H1 (cell line): Measurements from ENCODE around the gene TNFRSF11A. TPM values are rescaled to one million over a fixed set of nuclear protein-coding genes. Genes with fewer than 3 reads are reported as not detected.

Experiments
- CTCF ChIA-PET: fragments of 300-600 bp; sonication (Branson Sonifier 250); formaldehyde crosslinking; loops from one replicate; lab custom pipeline; 2021; ENCODE audit not compliant: partially characterized antibody; lab: Charles Lee
- POLR2A ChIA-PET: fragments of 300-600 bp; sonication (Branson Sonifier 250); formaldehyde crosslinking; loops from one replicate; lab custom pipeline; 2021; ENCODE audit warnings: inconsistent platforms; ENCODE audit not compliant: partially characterized antibody; lab: Charles Lee
- DNase-seq, 2 experiments: peaks; one replicate each; pipeline versions ENCODE4 v3.0.0 to v3.0.0-alpha.2; 2010 to 2022; ENCODE audit warnings: low spot score in 2 of 2, low read depth in 1 of 2, mixed read lengths in 1 of 2
- FAIRE-seq: peaks from 2 replicates; lab custom pipeline; 2011; peaks lifted over from hg19 to GRCh38; lab: Jason Lieb, UNC
- H2AFZ ChIP-seq: 2 replicates; pipeline ENCODE4 v1.8.1; 2012; ENCODE audit warnings: low read length, inconsistent platforms
- H2AK5ac ChIP-seq: 2 replicates; pipeline ENCODE4 v1.6.1; 2013; ENCODE audit warnings: low read depth, low read length
- H2BK120ac ChIP-seq: replicated peaks from 2 replicates; pipeline ENCODE3; 2013; ENCODE audit warnings: low read depth, low read length, inconsistent platforms
- H2BK12ac ChIP-seq: 2 replicates; pipeline ENCODE4 v1.6.1; 2013; ENCODE audit warnings: low read depth, low read length
- H2BK15ac ChIP-seq: 2 replicates; pipeline ENCODE4 v1.6.1; 2013; ENCODE audit warnings: low read length
- H2BK20ac ChIP-seq: 2 replicates; pipeline ENCODE4 v1.6.1; 2013; ENCODE audit warnings: low read length
- H2BK5ac ChIP-seq: 2 replicates; pipeline ENCODE4 v1.6.1; 2013; ENCODE audit warnings: low read depth, low read length
- H3K14ac ChIP-seq: 2 replicates; pipeline ENCODE4 v1.6.1; 2013; ENCODE audit warnings: inconsistent platforms; ENCODE audit not compliant: insufficient read length
- H3K18ac ChIP-seq: 2 replicates; pipeline ENCODE4 v1.6.1; 2013; ENCODE audit warnings: low read length; ENCODE audit errors: extremely low read depth
- H3K23ac ChIP-seq: 2 replicates; pipeline ENCODE4 v1.6.1; 2013; ENCODE audit warnings: inconsistent platforms; ENCODE audit not compliant: insufficient read length
- H3K23me2 ChIP-seq: 2 replicates; pipeline ENCODE4 v1.6.1; 2013; ENCODE audit warnings: low read depth, low read length
- H3K27ac ChIP-seq: 2 replicates; pipeline ENCODE4 v1.6.1; 2011; ENCODE audit warnings: low read depth, low read length, inconsistent platforms
- H3K27me3 ChIP-seq, 4 experiments: replicated peaks in 1 of 4; 1 replicate in 1 of 4; 2 replicates in 3 of 4; pipeline versions ENCODE4 v1.6.1 to v1.8.1; 2011 to 2013; ENCODE audit warnings: low read length in 3 of 4, mild to moderate bottlenecking in 3 of 4, inconsistent platforms in 2 of 4, mixed read lengths in 2 of 4, moderate library complexity in 1 of 4; ENCODE audit not compliant: control insufficient read depth in 3 of 4, insufficient read depth in 3 of 4; ENCODE audit errors: extremely low read depth in 1 of 4
- H3K36me3 ChIP-seq, 4 experiments: 2 replicates each; pipeline versions ENCODE4 v1.6.1 to v1.8.1; 2011 to 2013; ENCODE audit warnings: mild to moderate bottlenecking in 4 of 4, low read length in 3 of 4, moderate library complexity in 2 of 4, control low read depth in 1 of 4, inconsistent platforms in 1 of 4; ENCODE audit not compliant: insufficient read depth in 4 of 4, control insufficient read depth in 2 of 4
- H3K4ac ChIP-seq: replicated peaks from 2 replicates; pipeline ENCODE3; 2013; ENCODE audit warnings: low read length, low read depth, mixed read lengths, inconsistent platforms; ENCODE audit not compliant: insufficient read length
- H3K4me1 ChIP-seq, 4 experiments: replicated peaks in 1 of 4; 1 replicate in 1 of 4; 2 replicates in 3 of 4; pipeline versions ENCODE4 v1.6.1 to v1.8.1; 2011 to 2013; ENCODE audit warnings: low read length in 3 of 4, inconsistent platforms in 2 of 4, mixed read lengths in 1 of 4; ENCODE audit not compliant: insufficient read depth in 4 of 4, control insufficient read depth in 3 of 4
- H3K4me2 ChIP-seq, 2 experiments: 2 replicates each; pipeline versions ENCODE4 v1.6.1 to v1.8.1; 2011 to 2013; ENCODE audit warnings: low read depth in 2 of 2, low read length in 2 of 2, control low read depth in 1 of 2, inconsistent platforms in 1 of 2, mild to moderate bottlenecking in 1 of 2; ENCODE audit not compliant: insufficient read depth in 1 of 2
- H3K4me3 ChIP-seq, 4 experiments: fragments of 200-600, 300-600 bp in 1 of 4; sonication (generic), shearing (Covaris generic), sonication (Bioruptor Twin) in 1 of 4; 2 replicates each; pipeline versions ENCODE4 v1.5.1 to v1.8.1; 2011 to 2016; ENCODE audit warnings: low read length in 4 of 4, low read depth in 3 of 4, control low read depth in 2 of 4, inconsistent platforms in 2 of 4, mild to moderate bottlenecking in 2 of 4, mixed read lengths in 1 of 4, moderate library complexity in 1 of 4; ENCODE audit not compliant: insufficient read depth in 2 of 4; ENCODE audit errors: extremely low read depth in 1 of 4
- H3K56ac ChIP-seq: replicated peaks from 2 replicates; pipeline ENCODE3; 2013; ENCODE audit warnings: low read depth, mild to moderate bottlenecking, mixed read lengths, low read length, inconsistent platforms; ENCODE audit not compliant: insufficient read length
- H3K79me1 ChIP-seq: 2 replicates; pipeline ENCODE4 v1.6.1; 2013; ENCODE audit warnings: low read depth, low read length, control low read depth
- H3K79me2 ChIP-seq, 2 experiments: 2 replicates each; pipeline versions ENCODE4 v1.6.1 to v1.8.1; 2012 to 2013; ENCODE audit warnings: low read length in 2 of 2, mild to moderate bottlenecking in 2 of 2, inconsistent platforms in 1 of 2; ENCODE audit not compliant: insufficient read depth in 2 of 2, control insufficient read depth in 1 of 2
- H3K9ac ChIP-seq, 4 experiments: replicated peaks in 1 of 4; 1 replicate in 1 of 4; 2 replicates in 3 of 4; pipeline versions ENCODE4 v1.6.1 to v1.8.1; 2011 to 2013; ENCODE audit warnings: low read depth in 3 of 4, low read length in 3 of 4, control low read depth in 2 of 4, mild to moderate bottlenecking in 2 of 4, moderate library complexity in 2 of 4, inconsistent platforms in 1 of 4; ENCODE audit errors: extremely low read depth in 1 of 4
- H3K9me3 ChIP-seq, 2 experiments: 2 replicates each; pipeline versions ENCODE4 v1.6.1 to v1.8.1; 2012 to 2013; ENCODE audit warnings: mild to moderate bottlenecking in 2 of 2, moderate library complexity in 2 of 2, control low read depth in 1 of 2, inconsistent platforms in 1 of 2, low read depth in 1 of 2, low read length in 1 of 2, mixed read lengths in 1 of 2; ENCODE audit not compliant: insufficient read depth in 2 of 2
- H4K20me1 ChIP-seq, 2 experiments: replicated peaks in 1 of 2; 2 replicates each; pipeline versions ENCODE3 to v1.8.1; 2011 to 2013; ENCODE audit warnings: inconsistent platforms in 2 of 2, low read length in 2 of 2, mild to moderate bottlenecking in 1 of 2; ENCODE audit not compliant: insufficient read depth in 2 of 2, control insufficient read depth in 1 of 2
- H4K5ac ChIP-seq: 2 replicates; pipeline ENCODE4 v1.6.1; 2013; ENCODE audit warnings: low read length, low read depth, mixed read lengths, inconsistent platforms; ENCODE audit not compliant: insufficient read length
- H4K8ac ChIP-seq: 2 replicates; pipeline ENCODE4 v1.8.0; 2013; ENCODE audit warnings: mild to moderate bottlenecking, moderate library complexity, low read length, inconsistent platforms; ENCODE audit not compliant: insufficient read depth; ENCODE audit errors: extremely low read depth
- H4K91ac ChIP-seq: replicated peaks from 2 replicates; pipeline ENCODE3; 2013; ENCODE audit warnings: low read length, mixed read lengths, inconsistent platforms; ENCODE audit not compliant: insufficient read length
- CEBPB ChIP-seq: IDR thresholded peaks from 2 replicates; pipeline ENCODE4 v1.6.1; 2012; ENCODE audit warnings: low read depth, low read length
- EP300 ChIP-seq, 2 experiments: IDR thresholded peaks; 1 replicate in 1 of 2; 2 replicates in 1 of 2; pipeline ENCODE4 v1.6.1; 2011 to 2012; ENCODE audit warnings: low read depth in 2 of 2, low read length in 2 of 2, mild to moderate bottlenecking in 2 of 2, borderline replicate concordance in 1 of 2, inconsistent platforms in 1 of 2, moderate library complexity in 1 of 2
- FOSL1 ChIP-seq: IDR thresholded peaks from 2 replicates; pipeline ENCODE4 v1.6.1; 2011; ENCODE audit warnings: mild to moderate bottlenecking, low read depth, low read length, moderate library complexity; ENCODE audit not compliant: insufficient read depth
- POLR2A ChIP-seq, 2 experiments: IDR thresholded peaks; 1 replicate in 1 of 2; 2 replicates in 1 of 2; pipeline ENCODE4 v1.6.1; 2011; ENCODE audit warnings: low read depth in 2 of 2, low read length in 2 of 2, mild to moderate bottlenecking in 2 of 2; ENCODE audit errors: control extremely low read depth in 1 of 2
- SIX5 ChIP-seq: IDR thresholded peaks from 2 replicates; pipeline ENCODE4 v1.6.1; 2011; ENCODE audit warnings: mild to moderate bottlenecking, low read depth, low read length
- WGBS, 2 experiments: shearing (Covaris generic) in 1 of 2; methylation state at CpG; one replicate each; pipeline versions ENCODE4 v1.1.6 to v1.1.7; 2013 to 2015; ENCODE audit warnings: low lambda C conversion rate in 2 of 2, mixed read lengths in 2 of 2, inconsistent platforms in 1 of 2, low coverage in 1 of 2, missing lambda C conversion rate in 1 of 2; ENCODE audit not compliant: insufficient replicate concordance in 2 of 2, insufficient coverage in 1 of 2, insufficient read length in 1 of 2; ENCODE audit errors: extremely low coverage in 1 of 2, missing lambda C conversion rate in 1 of 2; 5-methylcytosine and 5-hydroxymethylcytosine counted together
- polyA plus RNA-seq, 7 experiments: library from polyadenylated mRNA; depleted of rRNA in 3 of 7; stranded (reverse) in 5 of 7; unstranded in 2 of 7; fragments of >200 nt in 5 of 7; fragments of 200-250 nt in 2 of 7; gene quantifications; 1 replicate in 5 of 7; 2 replicates in 1 of 7; 4 replicates in 1 of 7; pipeline versions ENCODE4 v1.2.1 to v1.2.3, GENCODE V29; 2011 to 2013; ENCODE audit warnings: missing spikeins in 2 of 7, mixed read lengths in 2 of 7
- total RNA-seq: library from RNA; stranded (reverse); fragmentation: NEBNext Ultra II Directional; extraction: Animal tissue kit (Norgen Biotek cat#: 25700); gene quantifications from 2 replicates; pipeline ENCODE4 v1.2.1, GENCODE V29; 2021

TNFRSF11A gene
- total and polyA plus RNA-seq, 2 of the 8 experiments (the other 6 are each of a cell fraction or from before 2014, with no cell fraction given) = 8.7 to 10.6 TPM

DNA sequence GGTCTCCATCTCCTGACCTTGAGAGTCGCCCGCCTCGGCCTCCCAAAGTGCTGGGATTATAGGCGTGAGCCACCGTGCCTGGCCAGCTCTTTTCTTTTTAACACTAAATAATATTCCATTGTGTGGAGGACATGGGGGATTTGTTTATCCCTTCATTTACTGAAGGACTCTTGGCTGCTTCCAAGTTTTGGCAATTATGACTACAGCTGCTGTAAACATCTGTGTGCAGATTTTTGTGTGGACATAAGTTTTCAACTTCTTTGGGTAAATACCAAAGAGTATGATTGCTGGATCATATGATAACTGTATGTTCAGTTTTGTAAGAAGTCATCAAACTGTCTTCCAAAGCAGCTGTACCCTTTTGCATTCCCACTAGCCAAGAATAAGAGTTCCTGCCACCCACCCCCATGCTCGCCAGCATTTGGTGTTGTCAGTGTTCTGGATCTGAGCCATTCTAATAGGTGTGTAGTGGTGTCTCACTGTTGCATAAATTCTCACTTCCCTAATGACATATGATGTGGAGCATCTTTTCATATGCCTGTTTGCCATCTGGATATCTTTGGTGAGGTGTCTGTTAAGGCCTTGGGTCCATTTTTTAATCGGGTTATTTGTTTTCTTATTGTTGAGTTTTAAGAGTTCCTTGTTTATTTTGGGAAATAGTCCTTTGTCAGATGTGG is 52.2 kb downstream of the TNFRSF11A start:
- TF ChIP-seq SIX5 (no peak), POLR2A (IDR thresholded peaks at IDR 0.05; ENCODE audit: control extremely low read depth in 1 of 2, low read depth in 2 of 2, low read length in 2 of 2) (no peak), FOSL1 (no peak), EP300 (IDR thresholded peaks at IDR 0.05; ENCODE audit: borderline replicate concordance in 1 of 2, low read depth in 2 of 2, low read length in 2 of 2) (no peak), CEBPB (no peak)
- Histone ChIP-seq H3K9ac (no peak overlapping the region), H3K23me2 (no peaks in the 10 kb centered on the region), H3K4ac (no peak overlapping the region), H4K8ac (no peak overlapping the region), H2BK12ac (no peak overlapping the region), H3K9me3 (no peaks in the 10 kb centered on the region), H3K79me1 (no peaks in the 10 kb centered on the region; the same call in 1 of the 2 replicates), H3K4me1 (peaks cover 0 to 14% (median 6%) of the 10 kb centered on the region in 4 experiments; a peak in 5 of 7 replicates), H2AFZ (no peak overlapping the region), H2AK5ac (no peak overlapping the region), H2BK20ac (no peak overlapping the region), H4K91ac (no peak overlapping the region), H3K14ac (no peak overlapping the region), H3K23ac (no peak overlapping the region), H2BK120ac (no peak overlapping the region), H3K56ac (no peak overlapping the region), H3K4me3 (no peak overlapping the region), H3K27me3 (no peaks in the 10 kb centered on the region), H4K5ac (no peak overlapping the region), H4K20me1 (no peaks in the 10 kb centered on the region), H2BK5ac (no peak overlapping the region), H2BK15ac (no peak overlapping the region), H3K36me3 (no peaks in the 10 kb centered on the region; a peak in 3 of 8 replicates), H3K79me2 (no peaks in the 10 kb centered on the region), H3K4me2 (no peak overlapping the region), H3K18ac (no peak overlapping the region), H3K27ac (no peak overlapping the region)
- FAIRE-seq (no peak), DNase-seq (no peak)
- 94% methylated on average over 7 of the region's 7 CpGs; no CpG with 5 or more reads in 1 of the 2 experiments for WGBS, 2 experiments
- POLR2A ChIA-PET = no interaction called here
- CTCF ChIA-PET = interaction anchor here (1.1 kb wide), 1 partner anchor 49 kb away, joined by 3 read pairs; no protein-coding TSS in a partner anchor
